ENCODE data around the gene CYRIA. TPM values are rescaled to one million over a fixed set of nuclear protein-coding genes. Genes with fewer than 3 reads are reported as not detected.

CYRIA gene
- total RNA-seq, 4 donors from 2014 or later, result 4.4 to 29.6 (median 8.1) TPM

DNA sequence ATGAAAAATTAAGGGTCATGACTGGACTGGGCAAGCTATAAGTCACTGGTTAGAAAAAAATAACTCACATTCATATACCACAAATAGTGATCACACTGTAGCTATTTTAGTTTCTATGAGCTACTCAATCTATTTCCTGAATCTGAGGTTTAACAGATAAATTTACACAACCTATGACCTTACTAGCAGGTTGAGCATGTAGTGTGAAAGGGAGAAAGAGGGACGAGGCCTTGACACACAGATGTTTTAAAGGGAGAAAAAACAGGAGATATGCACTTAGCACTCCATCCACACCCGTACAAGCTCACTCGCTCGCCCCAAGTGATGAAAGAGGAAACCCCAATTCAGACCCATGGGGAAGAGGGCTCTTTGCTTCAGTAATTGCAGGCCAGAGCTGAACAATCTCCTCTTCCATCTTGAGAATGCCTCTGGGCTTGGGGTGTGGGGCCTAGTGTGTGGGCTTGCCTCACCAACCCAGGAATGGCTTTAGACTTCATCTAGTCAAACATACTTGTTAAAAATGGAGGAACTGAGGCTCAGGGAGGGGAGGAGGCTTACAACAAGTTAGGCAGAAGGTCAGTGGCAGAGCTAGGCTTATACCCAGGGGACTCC, 10.7 kb downstream of the CYRIA start:
- intact Hi-C loops (cut with DNase I; ENCODE audit: low total_unique reads), result no loop called here
- peaks cover 27 to 28% of the 10 kb centered on the region in 2 donors for H3K4me1 ChIP-seq

GRCh38 chr2:16653799-16654198, 11.8 kb downstream of the CYRIA start:
- TF ChIP-seq, protein P1, sequence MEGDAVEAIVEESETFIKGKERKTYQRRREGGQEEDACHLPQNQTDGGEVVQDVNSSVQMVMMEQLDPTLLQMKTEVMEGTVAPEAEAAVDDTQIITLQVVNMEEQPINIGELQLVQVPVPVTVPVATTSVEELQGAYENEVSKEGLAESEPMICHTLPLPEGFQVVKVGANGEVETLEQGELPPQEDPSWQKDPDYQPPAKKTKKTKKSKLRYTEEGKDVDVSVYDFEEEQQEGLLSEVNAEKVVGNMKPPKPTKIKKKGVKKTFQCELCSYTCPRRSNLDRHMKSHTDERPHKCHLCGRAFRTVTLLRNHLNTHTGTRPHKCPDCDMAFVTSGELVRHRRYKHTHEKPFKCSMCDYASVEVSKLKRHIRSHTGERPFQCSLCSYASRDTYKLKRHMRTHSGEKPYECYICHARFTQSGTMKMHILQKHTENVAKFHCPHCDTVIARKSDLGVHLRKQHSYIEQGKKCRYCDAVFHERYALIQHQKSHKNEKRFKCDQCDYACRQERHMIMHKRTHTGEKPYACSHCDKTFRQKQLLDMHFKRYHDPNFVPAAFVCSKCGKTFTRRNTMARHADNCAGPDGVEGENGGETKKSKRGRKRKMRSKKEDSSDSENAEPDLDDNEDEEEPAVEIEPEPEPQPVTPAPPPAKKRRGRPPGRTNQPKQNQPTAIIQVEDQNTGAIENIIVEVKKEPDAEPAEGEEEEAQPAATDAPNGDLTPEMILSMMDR (IDR thresholded peaks at IDR 0.05), result no peak
- TF ChIP-seq POLR2A (IDR thresholded peaks at IDR 0.05), result no peak
- H3K9me3 ChIP-seq, result no peaks in the 10 kb centered on the region
- intact Hi-C loops (cut with DNase I; ENCODE audit: low total_unique reads), result no loop called here
- peak; percentile 74 to 83 for DNase-seq
- H3K36me3 ChIP-seq, result no peaks in the 10 kb centered on the region
- H3K27ac ChIP-seq, result peak overlapping the region; percentile 78 to 81
- peaks cover 24 to 27% of the 10 kb centered on the region in 2 donors for H3K4me1 ChIP-seq
- no peak overlapping the region for H3K4me3 ChIP-seq
- no peaks in the 10 kb centered on the region for H3K27me3 ChIP-seq

More for the DNA sequence above, 10.7 kb downstream of the CYRIA start:
- Histone ChIP-seq H3K9me3 (no peaks in the 10 kb centered on the region), H3K27me3 (no peaks in the 10 kb centered on the region), H3K4me3 (no peak overlapping the region), H3K27ac (peak overlapping the region; percentile 78 to 81), H3K36me3 (no peaks in the 10 kb centered on the region)
- no peak for TF ChIP-seq POLR2A (IDR thresholded peaks at IDR 0.05)
- TF ChIP-seq, protein P1 (IDR thresholded peaks at IDR 0.05), result no peak
- no peak for DNase-seq

DNA sequence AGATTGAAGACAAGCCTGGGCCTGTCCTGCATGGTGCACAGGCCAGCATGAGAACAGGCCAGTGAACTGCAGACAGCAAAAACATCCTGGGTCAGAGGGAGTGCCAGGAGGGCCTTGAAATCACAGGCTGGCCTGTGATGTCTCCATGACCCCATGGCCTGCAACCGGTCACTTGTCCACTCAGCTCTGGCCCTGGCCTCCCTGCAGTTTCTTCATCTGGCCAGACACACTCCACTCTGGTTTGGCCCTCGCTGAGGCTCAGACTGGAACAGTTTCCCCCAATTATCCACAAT, 12.6 kb downstream of the CYRIA start:
- Histone ChIP-seq H3K4me3 (peak overlapping the region in 1 of 2 donors; percentile 5), H3K4me1 (peaks cover 19 to 20% of the 10 kb centered on the region in 2 donors), H3K9me3 (no peaks in the 10 kb centered on the region), H3K27me3 (no peaks in the 10 kb centered on the region), H3K36me3 (no peaks in the 10 kb centered on the region), H3K27ac (peak overlapping the region; percentile 78 to 81)
- intact Hi-C loops (cut with DNase I; ENCODE audit: low total_unique reads), result no loop called here
- TF ChIP-seq, protein P1 (IDR thresholded peaks at IDR 0.05), result no peak
- no peak for TF ChIP-seq POLR2A (IDR thresholded peaks at IDR 0.05)
- peak; percentile 48 to 66 for DNase-seq

DNA sequence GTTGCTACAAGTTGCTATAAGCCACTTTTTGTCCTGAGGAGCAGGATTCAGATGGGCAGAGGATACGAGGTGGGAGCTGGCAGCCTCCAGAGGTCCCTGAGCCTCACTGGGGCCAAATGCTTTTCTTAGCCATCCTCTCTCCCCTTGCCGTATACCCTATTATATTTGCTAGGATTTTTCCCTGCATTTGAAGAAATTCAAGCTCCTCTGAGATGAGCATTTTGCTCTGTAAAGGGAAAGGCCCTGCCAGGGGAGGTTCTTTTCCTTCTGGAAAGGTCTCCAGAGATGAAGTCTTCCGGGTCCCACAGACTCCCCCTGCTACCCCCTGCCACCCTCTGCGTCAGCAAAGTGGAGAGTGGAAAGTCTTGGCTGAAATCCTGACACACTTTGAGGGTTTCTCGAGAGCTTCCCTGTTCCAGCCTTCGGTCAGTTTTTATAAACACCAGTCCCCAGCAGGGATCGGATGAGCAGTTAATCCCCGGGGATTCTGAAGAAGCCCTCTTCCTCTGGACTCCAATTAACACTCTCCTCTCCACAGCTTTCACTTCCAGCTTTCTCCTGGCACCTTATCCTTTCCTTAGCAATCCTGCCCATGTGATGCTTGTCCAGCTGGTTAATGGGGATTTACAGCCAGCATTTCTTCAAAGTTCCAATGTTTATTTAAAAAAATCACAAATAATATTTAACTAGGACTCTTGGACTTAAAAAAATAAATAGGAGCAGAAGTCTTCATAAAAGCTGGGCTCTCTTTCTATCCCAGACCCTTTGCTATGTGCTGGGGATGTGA, 13.1 kb downstream of the CYRIA start:
- no peaks in the 10 kb centered on the region for H3K27me3 ChIP-seq
- H3K27ac ChIP-seq, result peak overlapping the region; percentile 78 to 81
- H3K36me3 ChIP-seq, result no peaks in the 10 kb centered on the region
- TF ChIP-seq POLR2A (IDR thresholded peaks at IDR 0.05), result no peak
- TF ChIP-seq, protein P1 (IDR thresholded peaks at IDR 0.05), result no peak
- H3K4me3 ChIP-seq, result peak overlapping the region in 1 of 2 donors; percentile 5
- DNase-seq, result peak in 1 of 2 donors; percentile 43
- H3K9me3 ChIP-seq, result no peaks in the 10 kb centered on the region
- intact Hi-C loops (cut with DNase I; ENCODE audit: low total_unique reads), result no loop called here
- H3K4me1 ChIP-seq, result peaks cover 18 to 20% of the 10 kb centered on the region in 2 donors
